GM12878 (cell line): ENCODE measurements around the gene ADD1. TPM values are rescaled to one million over a fixed set of nuclear protein-coding genes. Genes with fewer than 3 reads are reported as not detected.

Experiments used
- ATF7 ChIP-seq: fragments of 450-650 bp; IDR thresholded peaks from 2 replicates; pipeline ENCODE4 v1.6.1; 2016; ENCODE audit warnings: low read depth, mild to moderate bottlenecking
- BACH1 ChIP-seq: fragments of 450-650 bp; IDR thresholded peaks from 2 replicates; pipeline ENCODE4 v1.6.1; 2017; ENCODE audit warnings: mild to moderate bottlenecking, borderline replicate concordance
- BMI1 ChIP-seq: fragments of 450-650 bp; IDR thresholded peaks from 2 replicates; pipeline ENCODE4 v1.6.1; 2016; ENCODE audit warnings: mild to moderate bottlenecking, moderate library complexity, borderline replicate concordance
- BRCA1 ChIP-seq: IDR thresholded peaks from 2 replicates; pipeline ENCODE4 v1.6.1; 2011; ENCODE audit warnings: low read depth, low read length, improper control_type of control experiment
- CREM ChIP-seq: IDR thresholded peaks from 2 replicates; pipeline ENCODE4 v1.6.1; 2014; ENCODE audit warnings: antibody characterized with exemption, low read depth
- DPF2 ChIP-seq: fragments of 450-650 bp; IDR thresholded peaks from 2 replicates; pipeline ENCODE4 v1.6.1; 2017; ENCODE audit warnings: mild to moderate bottlenecking
- ESRRA ChIP-seq: IDR thresholded peaks from 2 replicates; pipeline ENCODE4 v1.6.1; 2012; ENCODE audit warnings: mild to moderate bottlenecking, low read length, improper control_type of control experiment
- GATAD2B ChIP-seq: fragments of 450-650 bp; conservative IDR thresholded peaks from 2 replicates; pipeline ENCODE4 v1.6.1; 2017; ENCODE audit warnings: low read depth, mild to moderate bottlenecking, moderate library complexity
- KAT2A ChIP-seq: conservative IDR thresholded peaks from 2 replicates; pipeline ENCODE4 v1.6.1; 2011; ENCODE audit warnings: low read depth, low read length; ENCODE audit not compliant: control insufficient read depth
- KDM1A ChIP-seq: fragments of 200-600 bp; sonication (generic); IDR thresholded peaks from 2 replicates; pipeline ENCODE4 v1.6.1; 2016; ENCODE audit warnings: borderline replicate concordance
- MXI1 ChIP-seq: fragments of 150-350 bp; IDR thresholded peaks from 2 replicates; pipeline ENCODE4 v1.6.1; 2011; ENCODE audit warnings: low read depth, mild to moderate bottlenecking, inconsistent platforms, low read length, improper control_type of control experiment
- NBN ChIP-seq: fragments of 450-650 bp; IDR thresholded peaks from 2 replicates; pipeline ENCODE4 v1.6.1; 2016
- PBX3 ChIP-seq: IDR thresholded peaks from 2 replicates; pipeline ENCODE4 v1.6.1; 2011; ENCODE audit warnings: mild to moderate bottlenecking, low read depth, low read length, moderate library complexity; ENCODE audit not compliant: insufficient replicate concordance
- RAD51 ChIP-seq: fragments of 450-650 bp; IDR thresholded peaks from 2 replicates; pipeline ENCODE4 v1.6.1; 2016; ENCODE audit warnings: moderate library complexity, mild to moderate bottlenecking, inconsistent platforms
- SRF ChIP-seq, 2 experiments: IDR thresholded peaks; 2 replicates each; pipeline ENCODE4 v1.6.1; 2011; ENCODE audit warnings: low read depth in 2 of 2, low read length in 2 of 2, mild to moderate bottlenecking in 1 of 2, moderate library complexity in 1 of 2
- ZBTB33 ChIP-seq: fragments of 450-650 bp; IDR thresholded peaks from 2 replicates; pipeline ENCODE4 v1.6.1; 2017; ENCODE audit warnings: mild to moderate bottlenecking
- ZBTB4 ChIP-seq: fragments of 450-650 bp; formaldehyde crosslinking; IDR thresholded peaks from 2 replicates; pipeline ENCODE4 v1.4.0; 2022; ENCODE audit warnings: mild to moderate bottlenecking, moderate library complexity
- ZNF622 ChIP-seq: fragments of 450-650 bp; IDR thresholded peaks from 2 replicates; pipeline ENCODE4 v1.6.1; 2017; ENCODE audit warnings: mild to moderate bottlenecking, inconsistent platforms
- ZNF687 ChIP-seq: fragments of 450-650 bp; IDR thresholded peaks from 2 replicates; pipeline ENCODE4 v1.6.1; 2017; ENCODE audit warnings: mild to moderate bottlenecking, moderate library complexity
- polyA plus RNA-seq, 11 experiments: library from polyadenylated mRNA; depleted of rRNA in 4 of 11; unstranded in 6 of 11; stranded (reverse) in 5 of 11; fragments of >200 nt; fragmentation: Nextera tagmentation in 4 of 11; fragmentation: Illumina TruSeq in 1 of 11; extraction: Ambion mirVana in 4 of 11; extraction: Trizol in 1 of 11; gene quantifications; 1 replicate in 1 of 11; 2 replicates in 10 of 11; pipeline versions ENCODE4 v1.2.1 to v1.2.3, GENCODE V29; 2011 to 2016; ENCODE audit warnings: inconsistent platforms in 2 of 11, missing spikeins in 2 of 11, low read depth in 1 of 11
- total RNA-seq, 4 experiments: library from RNA; depleted of rRNA in 3 of 4; stranded (reverse); fragments of >200 nt in 3 of 4; fragmentation: Illumina TruSeq in 1 of 4; extraction: Trizol in 1 of 4; gene quantifications; 2 replicates each; pipeline versions ENCODE4 v1.2.1 to v1.2.3, GENCODE V29; 2013 to 2021

ADD1 gene
- total and polyA plus RNA-seq, 10 of the 15 experiments (the other 5 are each of a cell fraction or from before 2014, with no cell fraction given) = 21.6 to 182 (median 105) TPM

GRCh38 chr4:2811830-2812611 is 31.6 kb upstream of the ADD1 start (continued):
- no peak for TF ChIP-seq ZNF622
- 0 out of 2 replicates have a peak, but pooled peaks have one; percentile 10 for TF ChIP-seq ATF7
- TF ChIP-seq RAD51 = no peak
- peak; percentile 65 for TF ChIP-seq MXI1
- TF ChIP-seq CREM = peak; percentile 39; the same call in 1 of the 2 replicates
- TF ChIP-seq BRCA1 = no peak
- peak; percentile 84; the same call in 1 of the 2 replicates for TF ChIP-seq GATAD2B
- TF ChIP-seq KAT2A = no peak
- no peak for TF ChIP-seq KDM1A
- TF ChIP-seq NBN = 0 out of 2 replicates have a peak, but pooled peaks have one; percentile 29
- TF ChIP-seq ZNF687 = no peak; the same call in 1 of the 2 replicates
- TF ChIP-seq SRF (IDR thresholded peaks at IDR 0.05; ENCODE audit: low read depth in 2 of 2, low read length in 2 of 2) = no peak
- no peak for TF ChIP-seq ZBTB4
- peak; percentile 62; the same call in 1 of the 2 replicates for TF ChIP-seq DPF2
- no peak for TF ChIP-seq ZBTB33
- no peak for TF ChIP-seq PBX3
- no peak for TF ChIP-seq ESRRA
- TF ChIP-seq BMI1 = no peak
- TF ChIP-seq BACH1 = peak; percentile 66; the same call in 1 of the 2 replicates
